GM12892 (cell line): ENCODE data around the gene OXT.

Experiments
- POLR2A ChIP-seq: IDR thresholded peaks from 2 replicates; pipeline ENCODE4 v1.6.1; 2011; ENCODE audit warnings: low read depth, low read length, control low read depth
- POLR2AphosphoS5 ChIP-seq: IDR thresholded peaks from 2 replicates; pipeline ENCODE4 v1.6.1; 2011; ENCODE audit warnings: low read depth, low read length, control low read depth
- TAF1 ChIP-seq: IDR thresholded peaks from 2 replicates; pipeline ENCODE4 v1.6.1; 2011; ENCODE audit warnings: low read depth, mild to moderate bottlenecking, control low read depth, low read length, borderline replicate concordance

GRCh38 chr20:3100480-3100879, 29.1 kb downstream of the OXT start:
- TF ChIP-seq TAF1 (no peak), POLR2A (no peak), POLR2AphosphoS5 (no peak)
